ENCODE data around the gene NEAT1.

NEAT1 gene

GRCh38 chr11:65486570-65487466, 64.2 kb downstream of the NEAT1 start:
- DNase-seq (ENCODE audit: low read depth): no peak

- DNase-seq (ENCODE audit: low read depth): peak; percentile 100
Observed at GRCh38 chr11:65487467-65488272, 65.1 kb downstream of the NEAT1 start.

- no peak for DNase-seq (ENCODE audit: low read depth)
Observed at GRCh38 chr11:65488273-65489034, 65.9 kb downstream of the NEAT1 start.

- DNase-seq (ENCODE audit: low read depth): peak; percentile 93
Observed at GRCh38 chr11:65489035-65489705, 66.6 kb downstream of the NEAT1 start.

- no peak for DNase-seq (ENCODE audit: low read depth)
Observed at GRCh38 chr11:65489706-65490320, 67.2 kb downstream of the NEAT1 start.

- DNase-seq (ENCODE audit: low read depth): no peak
Observed at GRCh38 chr11:65491163-65491465, 68.5 kb downstream of the NEAT1 start.

- DNase-seq (ENCODE audit: low read depth): peak; percentile 94
Observed at GRCh38 chr11:65491614-65492386, 69.2 kb downstream of the NEAT1 start.

GRCh38 chr11:65492387-65492636, 69.7 kb downstream of the NEAT1 start:
- DNase-seq (ENCODE audit: low read depth): no peak

GRCh38 chr11:65492637-65493366, 70.2 kb downstream of the NEAT1 start:
- DNase-seq (ENCODE audit: low read depth): no peak

GRCh38 chr11:65493367-65494176, 71.0 kb downstream of the NEAT1 start:
- DNase-seq (ENCODE audit: low read depth): peak; percentile 98
